H1 (cell line): ENCODE data around the gene POP5. TPM values are rescaled to one million over a fixed set of nuclear protein-coding genes. Genes with fewer than 3 reads are reported as not detected.

Experiments used
- CTCF ChIA-PET: fragments of 300-600 bp; sonication (Branson Sonifier 250); formaldehyde crosslinking; loops from one replicate; lab custom pipeline; 2021; ENCODE audit not compliant: partially characterized antibody; lab: Charles Lee
- POLR2A ChIA-PET: fragments of 300-600 bp; sonication (Branson Sonifier 250); formaldehyde crosslinking; loops from one replicate; lab custom pipeline; 2021; ENCODE audit warnings: inconsistent platforms; ENCODE audit not compliant: partially characterized antibody; lab: Charles Lee
- DNase-seq, 2 experiments: peaks; one replicate each; pipeline versions ENCODE4 v3.0.0 to v3.0.0-alpha.2; 2010 to 2022; ENCODE audit warnings: low spot score in 2 of 2, low read depth in 1 of 2, mixed read lengths in 1 of 2
- FAIRE-seq: peaks from 2 replicates; lab custom pipeline; 2011; peaks lifted over from hg19 to GRCh38; lab: Jason Lieb, UNC
- H2AFZ ChIP-seq: 2 replicates; pipeline ENCODE4 v1.8.1; 2012; ENCODE audit warnings: low read length, inconsistent platforms
- H2AK5ac ChIP-seq: 2 replicates; pipeline ENCODE4 v1.6.1; 2013; ENCODE audit warnings: low read depth, low read length
- H2BK120ac ChIP-seq: replicated peaks from 2 replicates; pipeline ENCODE3; 2013; ENCODE audit warnings: low read depth, low read length, inconsistent platforms
- H2BK12ac ChIP-seq: 2 replicates; pipeline ENCODE4 v1.6.1; 2013; ENCODE audit warnings: low read depth, low read length
- H2BK15ac ChIP-seq: 2 replicates; pipeline ENCODE4 v1.6.1; 2013; ENCODE audit warnings: low read length
- H2BK20ac ChIP-seq: 2 replicates; pipeline ENCODE4 v1.6.1; 2013; ENCODE audit warnings: low read length
- H2BK5ac ChIP-seq: 2 replicates; pipeline ENCODE4 v1.6.1; 2013; ENCODE audit warnings: low read depth, low read length
- H3K14ac ChIP-seq: 2 replicates; pipeline ENCODE4 v1.6.1; 2013; ENCODE audit warnings: inconsistent platforms; ENCODE audit not compliant: insufficient read length
- H3K18ac ChIP-seq: 2 replicates; pipeline ENCODE4 v1.6.1; 2013; ENCODE audit warnings: low read length; ENCODE audit errors: extremely low read depth
- H3K23ac ChIP-seq: 2 replicates; pipeline ENCODE4 v1.6.1; 2013; ENCODE audit warnings: inconsistent platforms; ENCODE audit not compliant: insufficient read length
- H3K23me2 ChIP-seq: 2 replicates; pipeline ENCODE4 v1.6.1; 2013; ENCODE audit warnings: low read depth, low read length
- H3K27ac ChIP-seq: 2 replicates; pipeline ENCODE4 v1.6.1; 2011; ENCODE audit warnings: low read depth, low read length, inconsistent platforms
- H3K27me3 ChIP-seq, 4 experiments: replicated peaks in 1 of 4; 1 replicate in 1 of 4; 2 replicates in 3 of 4; pipeline versions ENCODE4 v1.6.1 to v1.8.1; 2011 to 2013; ENCODE audit warnings: low read length in 3 of 4, mild to moderate bottlenecking in 3 of 4, inconsistent platforms in 2 of 4, mixed read lengths in 2 of 4, moderate library complexity in 1 of 4; ENCODE audit not compliant: control insufficient read depth in 3 of 4, insufficient read depth in 3 of 4; ENCODE audit errors: extremely low read depth in 1 of 4
- H3K36me3 ChIP-seq, 4 experiments: 2 replicates each; pipeline versions ENCODE4 v1.6.1 to v1.8.1; 2011 to 2013; ENCODE audit warnings: mild to moderate bottlenecking in 4 of 4, low read length in 3 of 4, moderate library complexity in 2 of 4, control low read depth in 1 of 4, inconsistent platforms in 1 of 4; ENCODE audit not compliant: insufficient read depth in 4 of 4, control insufficient read depth in 2 of 4
- H3K4ac ChIP-seq: replicated peaks from 2 replicates; pipeline ENCODE3; 2013; ENCODE audit warnings: low read length, low read depth, mixed read lengths, inconsistent platforms; ENCODE audit not compliant: insufficient read length
- H3K4me1 ChIP-seq, 4 experiments: replicated peaks in 1 of 4; 1 replicate in 1 of 4; 2 replicates in 3 of 4; pipeline versions ENCODE4 v1.6.1 to v1.8.1; 2011 to 2013; ENCODE audit warnings: low read length in 3 of 4, inconsistent platforms in 2 of 4, mixed read lengths in 1 of 4; ENCODE audit not compliant: insufficient read depth in 4 of 4, control insufficient read depth in 3 of 4
- H3K4me2 ChIP-seq, 2 experiments: 2 replicates each; pipeline versions ENCODE4 v1.6.1 to v1.8.1; 2011 to 2013; ENCODE audit warnings: low read depth in 2 of 2, low read length in 2 of 2, control low read depth in 1 of 2, inconsistent platforms in 1 of 2, mild to moderate bottlenecking in 1 of 2; ENCODE audit not compliant: insufficient read depth in 1 of 2
- H3K4me3 ChIP-seq, 4 experiments: fragments of 200-600, 300-600 bp in 1 of 4; sonication (generic), shearing (Covaris generic), sonication (Bioruptor Twin) in 1 of 4; 2 replicates each; pipeline versions ENCODE4 v1.5.1 to v1.8.1; 2011 to 2016; ENCODE audit warnings: low read length in 4 of 4, low read depth in 3 of 4, control low read depth in 2 of 4, inconsistent platforms in 2 of 4, mild to moderate bottlenecking in 2 of 4, mixed read lengths in 1 of 4, moderate library complexity in 1 of 4; ENCODE audit not compliant: insufficient read depth in 2 of 4; ENCODE audit errors: extremely low read depth in 1 of 4
- H3K56ac ChIP-seq: replicated peaks from 2 replicates; pipeline ENCODE3; 2013; ENCODE audit warnings: low read depth, mild to moderate bottlenecking, mixed read lengths, low read length, inconsistent platforms; ENCODE audit not compliant: insufficient read length
- H3K79me1 ChIP-seq: 2 replicates; pipeline ENCODE4 v1.6.1; 2013; ENCODE audit warnings: low read depth, low read length, control low read depth
- H3K79me2 ChIP-seq, 2 experiments: 2 replicates each; pipeline versions ENCODE4 v1.6.1 to v1.8.1; 2012 to 2013; ENCODE audit warnings: low read length in 2 of 2, mild to moderate bottlenecking in 2 of 2, inconsistent platforms in 1 of 2; ENCODE audit not compliant: insufficient read depth in 2 of 2, control insufficient read depth in 1 of 2
- H3K9ac ChIP-seq, 4 experiments: replicated peaks in 1 of 4; 1 replicate in 1 of 4; 2 replicates in 3 of 4; pipeline versions ENCODE4 v1.6.1 to v1.8.1; 2011 to 2013; ENCODE audit warnings: low read depth in 3 of 4, low read length in 3 of 4, control low read depth in 2 of 4, mild to moderate bottlenecking in 2 of 4, moderate library complexity in 2 of 4, inconsistent platforms in 1 of 4; ENCODE audit errors: extremely low read depth in 1 of 4
- H3K9me3 ChIP-seq, 2 experiments: 2 replicates each; pipeline versions ENCODE4 v1.6.1 to v1.8.1; 2012 to 2013; ENCODE audit warnings: mild to moderate bottlenecking in 2 of 2, moderate library complexity in 2 of 2, control low read depth in 1 of 2, inconsistent platforms in 1 of 2, low read depth in 1 of 2, low read length in 1 of 2, mixed read lengths in 1 of 2; ENCODE audit not compliant: insufficient read depth in 2 of 2
- H4K20me1 ChIP-seq, 2 experiments: replicated peaks in 1 of 2; 2 replicates each; pipeline versions ENCODE3 to v1.8.1; 2011 to 2013; ENCODE audit warnings: inconsistent platforms in 2 of 2, low read length in 2 of 2, mild to moderate bottlenecking in 1 of 2; ENCODE audit not compliant: insufficient read depth in 2 of 2, control insufficient read depth in 1 of 2
- H4K5ac ChIP-seq: 2 replicates; pipeline ENCODE4 v1.6.1; 2013; ENCODE audit warnings: low read length, low read depth, mixed read lengths, inconsistent platforms; ENCODE audit not compliant: insufficient read length
- H4K8ac ChIP-seq: 2 replicates; pipeline ENCODE4 v1.8.0; 2013; ENCODE audit warnings: mild to moderate bottlenecking, moderate library complexity, low read length, inconsistent platforms; ENCODE audit not compliant: insufficient read depth; ENCODE audit errors: extremely low read depth
- H4K91ac ChIP-seq: replicated peaks from 2 replicates; pipeline ENCODE3; 2013; ENCODE audit warnings: low read length, mixed read lengths, inconsistent platforms; ENCODE audit not compliant: insufficient read length
- ATF3 ChIP-seq: IDR thresholded peaks from 2 replicates; pipeline ENCODE4 v1.6.1; 2011; ENCODE audit warnings: low read depth, mild to moderate bottlenecking, low read length; ENCODE audit not compliant: insufficient read depth
- CEBPB ChIP-seq: IDR thresholded peaks from 2 replicates; pipeline ENCODE4 v1.6.1; 2012; ENCODE audit warnings: low read depth, low read length
- CHD2 ChIP-seq: IDR thresholded peaks from 2 replicates; pipeline ENCODE4 v1.6.1; 2012; ENCODE audit warnings: low read length, improper control_type of control experiment
- EZH2 ChIP-seq: fragments of 200-600 bp; sonication (generic); IDR thresholded peaks from 2 replicates; pipeline ENCODE4 v1.7.1; 2012; ENCODE audit warnings: low read depth, mild to moderate bottlenecking, moderate library complexity, low read length, inconsistent platforms; ENCODE audit not compliant: severe bottlenecking
- SIN3A ChIP-seq, 2 experiments: IDR thresholded peaks in 1 of 2; conservative IDR thresholded peaks in 1 of 2; 2 replicates each; pipeline ENCODE4 v1.6.1; 2011 to 2012; ENCODE audit warnings: low read length in 2 of 2, improper control_type of control experiment in 1 of 2, low read depth in 1 of 2, mild to moderate bottlenecking in 1 of 2
- TAF1 ChIP-seq: IDR thresholded peaks from 2 replicates; pipeline ENCODE4 v1.6.1; 2011; ENCODE audit warnings: mild to moderate bottlenecking, low read depth, low read length
- WGBS, 2 experiments: shearing (Covaris generic) in 1 of 2; methylation state at CpG; one replicate each; pipeline versions ENCODE4 v1.1.6 to v1.1.7; 2013 to 2015; ENCODE audit warnings: low lambda C conversion rate in 2 of 2, mixed read lengths in 2 of 2, inconsistent platforms in 1 of 2, low coverage in 1 of 2, missing lambda C conversion rate in 1 of 2; ENCODE audit not compliant: insufficient replicate concordance in 2 of 2, insufficient coverage in 1 of 2, insufficient read length in 1 of 2; ENCODE audit errors: extremely low coverage in 1 of 2, missing lambda C conversion rate in 1 of 2; 5-methylcytosine and 5-hydroxymethylcytosine counted together
- polyA plus RNA-seq, 7 experiments: library from polyadenylated mRNA; depleted of rRNA in 3 of 7; stranded (reverse) in 5 of 7; unstranded in 2 of 7; fragments of >200 nt in 5 of 7; fragments of 200-250 nt in 2 of 7; gene quantifications; 1 replicate in 5 of 7; 2 replicates in 1 of 7; 4 replicates in 1 of 7; pipeline versions ENCODE4 v1.2.1 to v1.2.3, GENCODE V29; 2011 to 2013; ENCODE audit warnings: missing spikeins in 2 of 7, mixed read lengths in 2 of 7
- total RNA-seq: library from RNA; stranded (reverse); fragmentation: NEBNext Ultra II Directional; extraction: Animal tissue kit (Norgen Biotek cat#: 25700); gene quantifications from 2 replicates; pipeline ENCODE4 v1.2.1, GENCODE V29; 2021

The POP5 gene
- total and polyA plus RNA-seq, 2 of the 8 experiments (the other 6 are each of a cell fraction or from before 2014, with no cell fraction given): 59.7 to 124 TPM

GRCh38 chr12:120610560-120610959 lies 29.4 kb upstream of the POP5 start:
- CTCF ChIA-PET: interaction anchor here (0.7 to 1.1 kb wide), 3 partner anchors 8 to 103 kb away, joined by 3 to 4 read pairs (median 4); no protein-coding TSS in a partner anchor
- H3K27me3 ChIP-seq: no peaks in the 10 kb centered on the region; a peak in 1 of 7 replicates
- FAIRE-seq: no peak

More at GRCh38 chr12:120610560-120610959, 29.4 kb upstream of the POP5 start:
- Histone ChIP-seq H3K79me1 (no peaks in the 10 kb centered on the region), H4K91ac (no peak overlapping the region), H4K20me1 (no peaks in the 10 kb centered on the region), H2AK5ac (no peak overlapping the region), H3K4me1 (no peaks in the 10 kb centered on the region), H4K8ac (no peak overlapping the region), H3K27ac (no peak overlapping the region), H3K79me2 (no peaks in the 10 kb centered on the region), H3K23ac (no peak overlapping the region), H3K18ac (no peak overlapping the region), H3K4me3 (no peak overlapping the region), H3K23me2 (no peaks in the 10 kb centered on the region), H3K14ac (no peak overlapping the region), H3K56ac (no peak overlapping the region), H3K4ac (no peak overlapping the region), H2BK120ac (no peak overlapping the region), H2AFZ (no peak overlapping the region), H2BK20ac (no peak overlapping the region), H4K5ac (no peak overlapping the region), H3K4me2 (no peak overlapping the region), H3K9ac (no peak overlapping the region), H2BK12ac (no peak overlapping the region), H2BK5ac (no peak overlapping the region), H2BK15ac (no peak overlapping the region), H3K9me3 (no peaks in the 10 kb centered on the region), H3K36me3 (no peaks in the 10 kb centered on the region)
- DNase-seq: no peak
- TF ChIP-seq ATF3 (no peak), CEBPB (no peak), EZH2 (no peak), TAF1 (no peak), CHD2 (no peak), SIN3A (conservative IDR thresholded peaks at IDR 0.05 in 1 of 2, IDR thresholded peaks at IDR 0.05 in 1 of 2; ENCODE audit: low read depth in 1 of 2, low read length in 2 of 2) (no peak)
- POLR2A ChIA-PET: interaction anchor here (0.6 to 1.0 kb wide), 3 partner anchors 9 to 134 kb away, joined by 3 to 4 read pairs (median 3); no protein-coding TSS in a partner anchor
- WGBS, 2 experiments: 80% methylated on average over 4 of the region's 4 CpGs; no CpG with 5 or more reads in 1 of the 2 experiments
